Pancreas (tissue), 10 donors: Measurements from ENCODE around the gene SLC39A11. TPM values are rescaled to one million over a fixed set of nuclear protein-coding genes. Genes with fewer than 3 reads are reported as not detected.
"Not testable (repeated sequence)": the region's sequence is repeated elsewhere in the genome, so short reads cannot be mapped to it uniquely, and the experiment has no call there.

Experiments used
- ATAC-seq, 4 donors: fragments of 200-7000 bp; cut with Tn5 transposase; one replicate each; pipeline versions ENCODE4 v1.8.0 to v1.9.1; 2020; ENCODE audit warnings: mild to moderate bottlenecking in 4 of 4, moderate library complexity in 4 of 4
- DNase-seq, 6 donors: peaks; one replicate each; pipeline ENCODE4 v3.0.0-alpha.2; 2020
- FAIRE-seq: peaks from 2 replicates; lab custom pipeline; 2012; peaks lifted over from hg19 to GRCh38; lab: Jason Lieb, UNC
- H3K27ac ChIP-seq, 4 donors: fragments of 200-600 bp; sonication (generic); 1 replicate in 3 of 4; 2 replicates in 1 of 4; pipeline versions ENCODE4 v1.5.0 to v1.8.0; 2020
- H3K27me3 ChIP-seq, 4 donors: fragments of 200-600 bp; one replicate each; pipeline ENCODE4 v1.8.0; 2021
- H3K36me3 ChIP-seq, 3 donors: fragments of 200-600 bp; sonication (generic) in 1 of 3; one replicate each; pipeline versions ENCODE4 v1.5.0 to v1.8.0; 2020 to 2021
- H3K4me1 ChIP-seq, 3 donors: fragments of 200-600 bp; one replicate each; pipeline ENCODE4 v1.8.0; 2021
- H3K4me3 ChIP-seq, 4 donors: fragments of 200-600 bp; sonication (generic) in 2 of 4; one replicate each; pipeline versions ENCODE4 v1.5.0 to v1.8.0; 2020 to 2021
- H3K9me3 ChIP-seq, 4 donors: fragments of 200-600 bp; one replicate each; pipeline ENCODE4 v1.8.0; 2021
- WGBS, 2 donors: extraction: QIAGEN DNeasy Blood & Tissue Kit; methylation state at CpG; one replicate each; pipeline ENCODE4 v1.1.7; 2013; 5-methylcytosine and 5-hydroxymethylcytosine counted together
- intact Hi-C, 3 donors: fragments of 100-400 bp; cut with DNase I; formaldehyde crosslinking; loops; one replicate each; pipeline versions ENCODE4 v1.11.1 to v1.14.2; 2022
- polyA plus RNA-seq, 2 donors: library from polyadenylated mRNA; stranded (reverse); fragments of 200-250 nt; gene quantifications; one replicate each; pipeline ENCODE4 v1.2.3, GENCODE V29; 2013
- total RNA-seq, 6 donors: library from RNA; stranded (reverse); fragmentation: NEBNext Ultra II Directional in 4 of 6; extraction: Animal tissue kit (Norgen Biotek cat#: 25700) in 4 of 6; gene quantifications; one replicate each; pipeline versions ENCODE4 v1.2.1 to v1.2.4, GENCODE V29; 2021 to 2023
- TF ChIP-seq, protein P1 (sequence below), 4 donors: fragments of 200-600 bp; sonication (generic) in 3 of 4; IDR thresholded peaks; one replicate each; pipeline versions ENCODE4 v1.5.0 to v1.8.0; 2021; ENCODE audit warnings: antibody characterized with exemption in 4 of 4
- donor health status: healthy with polysubstance abuse.
- donor health status: DM: no; HTN: no; CAD: no; lungs with moderate emphysema.
- donor health status: DM: no; HTN: no; CAD: no.
- donor health status: control.
- donor health status: control.
- donor health status: Bipolar disorder and iron deficiency.
- donor health status: DM: yes; HTN: yes; CAD: no.
- donor health status: DM: no; HTN: no; CAD: no.
- donor health status: DM: no; HTN: no; CAD: no.
- donor health status: DM: yes; HTN: yes; CAD: no.

The SLC39A11 gene
- total and polyA plus RNA-seq, 8 donors, result 7.9 to 32.9 (median 19.9) TPM

- TF ChIP-seq, protein P1, sequence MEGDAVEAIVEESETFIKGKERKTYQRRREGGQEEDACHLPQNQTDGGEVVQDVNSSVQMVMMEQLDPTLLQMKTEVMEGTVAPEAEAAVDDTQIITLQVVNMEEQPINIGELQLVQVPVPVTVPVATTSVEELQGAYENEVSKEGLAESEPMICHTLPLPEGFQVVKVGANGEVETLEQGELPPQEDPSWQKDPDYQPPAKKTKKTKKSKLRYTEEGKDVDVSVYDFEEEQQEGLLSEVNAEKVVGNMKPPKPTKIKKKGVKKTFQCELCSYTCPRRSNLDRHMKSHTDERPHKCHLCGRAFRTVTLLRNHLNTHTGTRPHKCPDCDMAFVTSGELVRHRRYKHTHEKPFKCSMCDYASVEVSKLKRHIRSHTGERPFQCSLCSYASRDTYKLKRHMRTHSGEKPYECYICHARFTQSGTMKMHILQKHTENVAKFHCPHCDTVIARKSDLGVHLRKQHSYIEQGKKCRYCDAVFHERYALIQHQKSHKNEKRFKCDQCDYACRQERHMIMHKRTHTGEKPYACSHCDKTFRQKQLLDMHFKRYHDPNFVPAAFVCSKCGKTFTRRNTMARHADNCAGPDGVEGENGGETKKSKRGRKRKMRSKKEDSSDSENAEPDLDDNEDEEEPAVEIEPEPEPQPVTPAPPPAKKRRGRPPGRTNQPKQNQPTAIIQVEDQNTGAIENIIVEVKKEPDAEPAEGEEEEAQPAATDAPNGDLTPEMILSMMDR (IDR thresholded peaks at IDR 0.05), result no peak
- no peak for ATAC-seq
- no peak overlapping the region for H3K4me3 ChIP-seq
- FAIRE-seq, result no peak
- H3K27ac ChIP-seq, result no peak overlapping the region
- no peaks in the 10 kb centered on the region for H3K36me3 ChIP-seq
- H3K4me1 ChIP-seq, result no peaks in the 10 kb centered on the region
- H3K27me3 ChIP-seq, result no peaks in the 10 kb centered on the region
- intact Hi-C loops, result no loop called here
- WGBS, 2 donors, result 92 to 93% methylated on average over 5 of the region's 5 CpGs
- no peaks in the 10 kb centered on the region for H3K9me3 ChIP-seq
- no peak for DNase-seq
These were observed 29.8 kb downstream of the SLC39A11 start for GRCh38 chr17:73062726-73063125.

GRCh38 chr17:73061161-73061560 is 31.3 kb downstream of the SLC39A11 start:
- FAIRE-seq (no peak), DNase-seq (no peak), ATAC-seq (no peak)
- Histone ChIP-seq H3K4me1 (no peaks in the 10 kb centered on the region), H3K27ac (no peak overlapping the region), H3K9me3 (no peaks in the 10 kb centered on the region), H3K36me3 (no peaks in the 10 kb centered on the region), H3K27me3 (no peaks in the 10 kb centered on the region), H3K4me3 (no peak overlapping the region)
- WGBS, 2 donors, result 93 to 94% methylated on average over 4 of the region's 4 CpGs
- TF ChIP-seq, protein P1 (IDR thresholded peaks at IDR 0.05), result no peak
- intact Hi-C loops, result no loop called here

DNA sequence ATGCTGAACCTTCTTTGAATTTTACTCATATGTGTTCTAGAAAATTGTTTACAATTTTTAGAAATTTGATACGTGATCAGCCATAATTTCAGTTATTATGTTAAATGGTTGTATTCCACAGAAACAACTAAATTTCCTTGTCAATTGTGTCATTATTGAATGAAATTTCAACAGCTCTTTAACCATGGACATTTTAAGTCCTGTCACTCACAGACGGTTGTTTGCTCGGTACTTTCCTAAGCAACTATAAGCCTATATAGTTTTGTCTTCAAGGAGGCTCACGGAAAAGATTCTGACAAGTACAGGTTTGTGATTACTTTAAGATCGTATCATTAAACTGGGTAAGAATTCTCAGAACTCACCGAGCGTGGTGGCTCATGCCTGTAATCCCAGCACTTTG is 31.8 kb downstream of the SLC39A11 start:
- H3K36me3 ChIP-seq, result no peaks in the 10 kb centered on the region
- H3K4me1 ChIP-seq, result no peaks in the 10 kb centered on the region
- ATAC-seq, result no peak
- no peak for DNase-seq
- no peaks in the 10 kb centered on the region for H3K9me3 ChIP-seq
- intact Hi-C loops, result no loop called here
- TF ChIP-seq, protein P1 (IDR thresholded peaks at IDR 0.05), result no peak
- 96% methylated on average over 7 of the region's 7 CpGs for WGBS, 2 donors
- no peak overlapping the region for H3K27ac ChIP-seq
- no peak overlapping the region for H3K4me3 ChIP-seq
- no peaks in the 10 kb centered on the region for H3K27me3 ChIP-seq
- FAIRE-seq, result no peak

DNA sequence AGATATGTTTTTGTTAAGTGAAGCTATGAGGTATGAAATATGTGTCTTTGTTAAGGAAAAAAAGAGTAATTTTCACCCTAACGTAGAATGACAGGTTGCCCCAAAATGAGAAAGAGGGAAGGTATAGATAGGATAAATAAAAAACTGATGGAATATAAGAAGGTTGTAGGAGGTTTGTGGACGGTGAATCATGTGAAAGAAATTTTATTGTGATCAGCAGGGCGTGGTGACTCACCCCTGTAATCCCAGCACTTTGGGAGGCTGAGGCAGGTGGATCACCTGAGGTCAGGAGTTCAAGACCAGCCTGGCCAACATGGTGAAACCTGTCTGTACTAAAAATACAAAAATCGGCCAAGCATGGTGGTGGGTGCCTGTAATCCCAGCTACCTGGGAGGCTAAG is 32.8 kb downstream of the SLC39A11 start:
- H3K27ac ChIP-seq, H3K4me3 ChIP-seq, ATAC-seq, H3K9me3 ChIP-seq, H3K4me1 ChIP-seq, H3K36me3 ChIP-seq, FAIRE-seq, H3K27me3 ChIP-seq, intact Hi-C loops, DNase-seq: not testable (repeated sequence)
- 80 to 95% methylated on average over 4 of the region's 4 CpGs for WGBS, 2 donors

DNA sequence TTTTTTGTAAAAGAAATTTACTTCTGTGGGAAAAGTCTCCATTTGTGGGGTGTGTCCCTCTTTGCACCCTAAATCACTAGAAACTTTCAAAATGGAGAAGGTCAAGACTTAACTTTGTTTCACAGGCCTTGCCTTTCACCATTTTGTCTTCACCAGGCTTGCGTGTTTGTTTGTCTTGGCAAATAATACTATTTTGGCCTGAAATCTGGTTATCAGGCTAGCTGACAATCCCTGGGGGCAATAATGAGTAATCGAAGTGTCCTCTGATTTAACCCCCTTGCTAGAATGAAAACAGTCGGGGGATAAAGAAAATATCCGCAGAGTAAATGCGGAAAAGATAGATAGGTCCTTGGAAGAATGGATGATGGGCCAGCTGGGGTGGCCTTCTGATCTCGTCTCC is 34.5 kb downstream of the SLC39A11 start:
- Histone ChIP-seq H3K27me3 (no peaks in the 10 kb centered on the region), H3K4me1 (no peaks in the 10 kb centered on the region), H3K4me3 (no peak overlapping the region), H3K27ac (no peak overlapping the region), H3K9me3 (no peaks in the 10 kb centered on the region), H3K36me3 (no peaks in the 10 kb centered on the region)
- DNase-seq (no peak), FAIRE-seq (no peak), ATAC-seq (no peak)
- WGBS, 2 donors, result 73 to 75% methylated on average over 6 of the region's 6 CpGs
- intact Hi-C loops, result no loop called here
- TF ChIP-seq, protein P1 (IDR thresholded peaks at IDR 0.05), result no peak
